ENCODE data around the gene IDI2. TPM values are rescaled to one million over a fixed set of nuclear protein-coding genes. Genes with fewer than 3 reads are reported as not detected.
A peak's percentile ranks its signal among the peaks of the same experiment; 100 is the strongest.

Gene IDI2
- total RNA-seq, 3 donors from 2014 or later, result not detected

- TF ChIP-seq CTCF (IDR thresholded peaks at IDR 0.05), result no peak
- H3K4me3 ChIP-seq, result no peak overlapping the region
- intact Hi-C loops (cut with DNase I, micrococcal nuclease), result no loop called here
- H3K36me3 ChIP-seq (ENCODE audit: low read depth), result no peaks in the 10 kb centered on the region
- ATAC-seq, result no peak
- peaks cover 3% of the 10 kb centered on the region for H3K4me1 ChIP-seq (ENCODE audit: low read depth)
- H3K9me3 ChIP-seq, result peaks cover 27% of the 10 kb centered on the region
- DNase-seq, result no peak
Measured at GRCh38 chr10:976316-976715, 49.3 kb downstream of the IDI2 start.

GRCh38 chr10:974785-975074 lies 50.9 kb downstream of the IDI2 start:
- DNase-seq, result no peak
- peaks cover 14% of the 10 kb centered on the region for H3K9me3 ChIP-seq
- TF ChIP-seq CTCF (IDR thresholded peaks at IDR 0.05), result no peak
- ATAC-seq, result no peak
- no peaks in the 10 kb centered on the region for H3K36me3 ChIP-seq (ENCODE audit: low read depth)
- H3K4me3 ChIP-seq, result no peak overlapping the region
- H3K4me1 ChIP-seq (ENCODE audit: low read depth), result peaks cover 13% of the 10 kb centered on the region
- intact Hi-C loops (cut with DNase I, micrococcal nuclease), result no loop called here

GRCh38 chr10:974038-974784 lies 51.4 kb downstream of the IDI2 start:
- peaks cover 9% of the 10 kb centered on the region for H3K9me3 ChIP-seq
- ATAC-seq (peak; percentile 23), DNase-seq (no peak)
- no peak overlapping the region for H3K4me3 ChIP-seq
- intact Hi-C loops (cut with DNase I, micrococcal nuclease), result no loop called here
- H3K36me3 ChIP-seq (ENCODE audit: low read depth), result no peaks in the 10 kb centered on the region
- H3K4me1 ChIP-seq (ENCODE audit: low read depth), result peaks cover 13% of the 10 kb centered on the region
- no peak for TF ChIP-seq CTCF (IDR thresholded peaks at IDR 0.05)

- DNase-seq, result no peak
- Histone ChIP-seq H3K4me1 (ENCODE audit: low read depth) (peaks cover 13% of the 10 kb centered on the region), H3K9me3 (no peaks in the 10 kb centered on the region), H3K4me3 (no peak overlapping the region), H3K36me3 (ENCODE audit: low read depth) (no peaks in the 10 kb centered on the region)
- intact Hi-C loops (cut with DNase I, micrococcal nuclease), result no loop called here
- ATAC-seq, result no peak
- TF ChIP-seq CTCF (IDR thresholded peaks at IDR 0.05), result no peak
Measured at GRCh38 chr10:972763-973162, 52.9 kb downstream of the IDI2 start.

- TF ChIP-seq CTCF (IDR thresholded peaks at IDR 0.05), result no peak
- Histone ChIP-seq H3K9me3 (no peaks in the 10 kb centered on the region), H3K4me1 (ENCODE audit: low read depth) (peaks cover 13% of the 10 kb centered on the region), H3K36me3 (ENCODE audit: low read depth) (no peaks in the 10 kb centered on the region), H3K4me3 (no peak overlapping the region)
- DNase-seq, result peak in 1 of 3 donors; percentile 40
- intact Hi-C loops (cut with DNase I, micrococcal nuclease), result no loop called here
- peak; percentile 82 for ATAC-seq
Measured at GRCh38 chr10:971613-972012, 54.0 kb downstream of the IDI2 start.

- Histone ChIP-seq H3K36me3 (ENCODE audit: low read depth) (no peaks in the 10 kb centered on the region), H3K9me3 (no peaks in the 10 kb centered on the region), H3K4me3 (no peak overlapping the region), H3K4me1 (ENCODE audit: low read depth) (peaks cover 13% of the 10 kb centered on the region)
- no peak for TF ChIP-seq CTCF (IDR thresholded peaks at IDR 0.05)
- peak in 1 of 3 donors; percentile 16 for DNase-seq
- ATAC-seq, result peak; percentile 27
- intact Hi-C loops (cut with DNase I, micrococcal nuclease), result no loop called here
Measured at GRCh38 chr10:971150-971542, 54.5 kb downstream of the IDI2 start.
